NCI-H187 treated with DMSO at 0.1 percent for 48 hours (cell line): ENCODE measurements around the gene BCL2L1.
"Not testable (repeated sequence)": the region's sequence is repeated elsewhere in the genome, so short reads cannot be mapped to it uniquely, and the experiment has no call there.

Source experiments
- DNase-seq: peaks from one replicate; lab custom pipeline; 2025; lab: John Stamatoyannopoulos, UW

The BCL2L1 gene

DNA sequence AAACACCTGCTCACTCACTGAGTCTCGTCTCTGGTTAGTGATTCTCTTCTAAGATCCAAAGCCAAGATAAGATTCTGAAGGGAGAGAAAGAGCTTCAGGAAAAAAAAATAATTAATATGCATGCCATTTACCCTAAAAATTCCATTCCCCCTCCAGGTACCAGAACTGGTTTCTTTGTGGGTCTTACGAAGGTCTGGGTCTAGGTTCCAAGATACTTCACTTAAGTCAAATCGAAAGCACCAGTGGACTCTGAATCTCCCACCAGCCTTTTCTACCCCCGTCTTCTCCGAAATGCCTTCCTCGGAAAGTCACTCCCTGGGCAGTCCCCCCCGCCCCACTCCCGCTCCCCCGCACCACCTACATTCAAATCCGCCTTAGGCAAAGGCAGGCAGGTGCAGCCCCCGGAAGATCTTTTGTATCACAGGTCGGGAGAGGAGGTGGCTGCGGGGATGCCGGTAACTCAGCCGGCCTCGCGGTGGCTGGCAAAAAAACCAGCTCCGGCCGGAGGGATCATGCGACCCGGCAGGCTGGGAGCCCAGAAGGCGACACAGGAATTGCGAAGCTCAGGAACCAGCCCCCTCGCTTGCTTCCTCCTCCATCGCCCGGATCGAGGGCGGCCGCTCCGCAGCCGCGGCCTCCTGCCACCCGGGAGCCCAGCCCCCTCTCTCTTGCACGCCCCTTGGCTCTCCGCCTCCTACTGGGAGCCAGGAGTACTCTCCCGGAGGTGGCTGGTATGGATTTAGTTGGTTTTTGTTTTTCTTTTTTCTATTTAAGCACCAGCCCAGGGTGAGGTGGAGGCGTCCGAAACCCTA, at the start of gene BCL2L1:
Gene BCL2L1, minus strand, starts transcription at position 612 of the 812 bp plus-strand sequence. CDS start 650 bp downstream, outside the sequence.
- DNase-seq: no peak

- DNase-seq: no peak
Observed at GRCh38 chr20:31770243-31770642, 47.6 kb upstream of the BCL2L1 start.

DNA sequence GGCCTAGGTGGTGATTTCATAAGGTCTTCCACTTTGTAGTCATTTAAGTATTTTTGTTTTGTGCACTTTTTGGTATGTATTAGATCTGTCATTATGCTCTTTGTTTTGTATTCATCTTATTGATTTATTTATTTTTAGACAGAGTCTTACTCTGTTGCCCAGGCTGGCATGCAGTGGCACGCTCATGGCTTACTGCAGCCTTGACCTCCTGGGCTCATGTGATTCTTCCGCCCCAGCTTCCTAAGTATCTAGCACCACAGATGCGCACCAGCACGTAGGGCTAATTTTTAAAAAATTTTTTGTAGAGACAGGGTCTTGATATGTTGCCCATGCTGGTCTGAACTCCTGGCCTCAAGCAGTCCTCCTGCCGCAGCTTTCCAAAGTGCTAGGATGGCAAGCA, 47.0 kb upstream of the BCL2L1 start:
- DNase-seq: no peak

DNA sequence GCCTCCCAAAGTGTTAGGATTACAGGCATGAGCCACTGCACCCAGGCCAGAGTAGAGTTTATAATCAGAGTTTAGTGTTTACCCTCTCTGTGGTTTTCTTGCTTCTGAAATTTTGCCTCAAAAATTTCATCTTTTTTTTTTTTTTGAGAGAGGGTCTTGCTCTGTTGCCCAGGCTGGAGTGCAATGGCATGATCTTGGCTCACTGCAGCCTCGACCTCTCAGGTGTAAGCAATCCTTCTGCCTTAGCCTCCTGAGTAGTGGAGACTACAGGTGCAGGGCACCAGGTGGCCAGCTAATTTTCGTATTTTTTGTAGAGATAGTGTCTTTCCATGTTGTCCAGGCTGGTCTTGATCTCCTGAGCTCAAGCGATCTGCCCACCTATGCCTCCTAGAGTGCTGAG, 45.1 kb upstream of the BCL2L1 start:
- DNase-seq: no peak

DNA sequence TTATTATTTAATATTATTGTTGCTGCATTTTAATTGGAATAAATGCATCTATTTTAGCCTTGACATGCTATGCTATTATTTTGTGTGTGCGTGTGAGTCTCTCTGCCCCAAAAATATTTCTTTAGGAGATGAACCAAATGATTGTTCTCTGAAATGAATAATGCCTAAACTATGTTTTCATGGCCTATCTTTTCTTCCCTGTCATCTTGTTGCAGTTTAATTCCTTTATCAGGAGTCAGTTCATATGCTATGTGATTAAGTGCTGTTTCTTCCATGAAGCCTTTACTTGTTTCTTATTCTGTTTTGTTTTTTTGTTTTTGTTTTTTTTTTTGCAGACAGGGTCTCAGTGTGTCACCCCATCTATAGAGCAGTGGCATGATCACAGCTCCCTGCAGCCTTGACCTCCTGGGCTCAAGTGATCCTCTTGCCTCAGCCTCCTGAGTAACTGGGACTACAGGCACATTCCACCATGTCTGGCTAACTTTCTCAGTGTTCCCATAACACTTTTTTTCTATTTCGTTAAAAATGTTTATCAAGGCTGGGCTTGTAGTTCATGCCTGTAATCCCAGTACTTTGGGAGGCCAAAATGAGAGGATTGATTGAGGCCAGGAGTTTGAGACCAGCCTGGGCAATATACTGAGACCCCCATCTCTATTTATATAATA, 42.1 kb upstream of the BCL2L1 start:
- no peak for DNase-seq

DNA sequence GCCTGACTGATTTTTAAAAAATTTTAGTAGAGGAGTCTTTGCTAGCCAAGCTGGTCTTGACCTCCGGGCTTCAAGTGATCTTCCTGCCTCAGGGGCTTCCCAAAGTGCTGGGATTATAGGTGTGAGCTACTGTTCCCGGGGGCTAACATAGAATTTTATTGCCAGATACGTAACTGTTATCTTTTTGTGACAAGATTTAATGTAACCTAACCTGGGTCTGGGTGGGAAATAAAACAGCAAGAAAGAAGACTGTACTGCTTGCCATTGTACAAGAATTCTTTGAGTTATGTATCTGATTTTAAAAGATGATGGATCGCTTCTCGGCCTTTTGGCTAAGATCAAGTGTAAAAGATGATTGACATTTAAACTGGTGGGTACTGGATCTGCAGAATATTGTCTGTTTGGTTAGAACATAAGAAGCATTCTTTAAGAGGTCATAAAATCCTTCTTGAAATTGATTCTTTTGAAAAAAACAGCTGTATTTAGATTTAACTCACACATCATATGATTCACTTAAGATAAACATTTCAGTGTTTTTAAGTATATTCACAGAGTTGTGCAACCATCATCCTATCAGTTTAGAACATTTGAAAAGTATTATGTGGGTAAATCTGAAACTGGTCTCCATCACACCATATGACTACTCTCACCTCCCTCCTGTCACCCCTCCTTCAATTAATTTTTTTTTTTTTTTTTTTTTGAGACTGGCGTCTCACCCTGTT, 38.0 kb upstream of the BCL2L1 start:
- DNase-seq: no peak

GRCh38 chr20:31759836-31760518, 37.3 kb upstream of the BCL2L1 start:
- DNase-seq: no peak

GRCh38 chr20:31758991-31759390, 36.3 kb upstream of the BCL2L1 start:
- no peak for DNase-seq

DNA sequence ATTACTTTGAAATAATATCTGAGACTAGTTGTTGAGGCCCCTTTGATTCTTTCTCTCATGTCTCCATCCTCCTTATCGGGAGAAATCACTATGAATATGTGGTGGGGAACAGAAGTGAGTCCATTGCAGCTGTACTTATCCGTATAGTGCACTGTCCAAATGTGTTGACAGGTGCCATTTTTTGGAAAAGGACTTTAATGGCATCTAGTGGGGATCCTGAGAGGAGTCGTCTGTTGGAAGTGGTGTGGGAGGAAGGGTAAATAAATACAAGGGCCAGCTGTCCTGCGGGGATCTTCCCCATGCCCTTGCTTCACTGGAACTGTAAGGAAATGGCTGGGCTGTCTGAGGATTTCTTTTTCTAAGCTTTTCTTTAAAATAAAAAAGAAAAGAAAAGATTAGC, 35.9 kb upstream of the BCL2L1 start:
- DNase-seq: no peak

DNA sequence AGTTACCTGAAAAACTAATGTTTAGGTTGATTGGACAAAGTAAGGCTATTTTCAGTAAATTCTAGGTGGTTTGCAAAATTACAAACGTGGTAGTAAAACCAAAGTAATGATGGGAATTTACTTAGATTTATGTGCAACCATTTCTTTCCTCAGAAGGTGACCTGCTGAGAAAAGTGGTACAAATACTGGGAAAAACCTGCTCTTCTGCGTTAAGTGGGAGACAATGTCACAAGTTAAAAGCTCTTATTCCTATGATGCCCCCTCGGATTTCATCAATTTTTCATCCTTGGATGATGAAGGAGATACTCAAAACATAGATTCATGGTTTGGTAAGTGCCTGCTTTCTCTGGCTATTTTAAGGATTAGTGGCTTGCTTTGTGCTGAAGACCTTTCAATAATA, 34.6 kb upstream of the BCL2L1 start:
- no peak for DNase-seq

- DNase-seq: no peak
Observed at GRCh38 chr20:31751126-31751525, 28.5 kb upstream of the BCL2L1 start.

- no peak for DNase-seq
Observed at GRCh38 chr20:31749223-31749622, 26.6 kb upstream of the BCL2L1 start.

GRCh38 chr20:31747640-31748039, 25.0 kb upstream of the BCL2L1 start:
- no peak for DNase-seq

DNA sequence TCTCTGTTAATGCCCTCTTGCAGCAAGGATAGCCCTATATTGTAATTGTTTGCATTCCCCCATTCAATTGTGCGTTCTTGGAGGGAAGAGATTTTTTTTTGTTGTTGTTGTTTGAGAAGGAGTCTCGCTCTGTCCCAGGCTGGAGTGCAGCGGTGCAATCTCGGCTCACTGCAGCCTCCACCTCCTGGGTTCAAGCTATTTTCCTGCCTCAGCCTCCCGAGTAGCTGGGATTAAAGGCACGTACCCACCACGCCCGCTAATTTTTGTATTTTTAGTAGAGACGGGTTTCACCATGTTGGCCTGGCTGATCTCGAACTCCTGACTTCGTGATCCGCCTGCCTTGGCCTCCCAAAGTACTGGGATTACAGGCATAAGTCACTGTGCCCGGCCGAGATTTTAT, 24.4 kb upstream of the BCL2L1 start:
- DNase-seq: not testable (repeated sequence)

DNA sequence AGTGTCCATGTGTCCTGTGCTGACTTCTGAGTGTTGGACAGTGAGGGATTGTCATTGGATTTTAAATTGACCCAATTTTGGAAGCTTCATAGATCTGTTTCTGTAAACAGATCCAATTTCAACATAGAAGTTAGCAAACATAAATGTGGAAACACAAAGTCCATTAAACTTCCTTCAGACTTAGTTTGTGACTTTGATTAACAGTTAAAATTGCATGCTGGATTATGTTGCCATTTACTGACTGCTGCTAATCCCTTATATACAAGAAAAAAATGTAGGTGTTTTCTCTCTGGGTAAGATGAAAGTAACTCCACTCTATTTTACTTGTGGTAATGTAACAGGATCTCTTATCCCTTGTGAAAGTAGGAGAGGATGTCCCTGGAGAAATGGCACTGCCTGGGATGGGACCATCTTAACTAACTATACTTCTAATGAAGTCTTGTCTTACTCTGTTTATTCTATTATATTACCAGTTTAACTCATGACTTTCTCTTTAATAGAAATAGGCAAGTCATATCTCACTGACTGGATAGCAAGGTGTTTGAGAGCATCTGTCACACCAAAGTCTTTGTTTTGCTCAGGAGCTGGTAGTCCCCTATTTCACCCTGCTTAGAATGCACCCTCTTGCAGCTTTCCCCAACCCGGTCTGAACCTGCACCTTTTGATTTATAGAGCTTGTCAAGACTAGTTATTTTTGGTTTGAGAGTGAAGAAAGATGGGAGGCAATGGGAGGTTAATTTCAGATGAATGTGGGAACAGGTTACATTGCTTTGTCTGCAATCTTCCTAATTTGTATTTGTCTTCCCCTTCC, 23.6 kb upstream of the BCL2L1 start:
- DNase-seq: no peak

GRCh38 chr20:31740656-31741323, 18.1 kb upstream of the BCL2L1 start:
- no peak for DNase-seq

GRCh38 chr20:31740208-31740607, 17.5 kb upstream of the BCL2L1 start:
- DNase-seq: no peak

- DNase-seq: no peak
Observed at GRCh38 chr20:31739550-31739977, 16.9 kb upstream of the BCL2L1 start.

DNA sequence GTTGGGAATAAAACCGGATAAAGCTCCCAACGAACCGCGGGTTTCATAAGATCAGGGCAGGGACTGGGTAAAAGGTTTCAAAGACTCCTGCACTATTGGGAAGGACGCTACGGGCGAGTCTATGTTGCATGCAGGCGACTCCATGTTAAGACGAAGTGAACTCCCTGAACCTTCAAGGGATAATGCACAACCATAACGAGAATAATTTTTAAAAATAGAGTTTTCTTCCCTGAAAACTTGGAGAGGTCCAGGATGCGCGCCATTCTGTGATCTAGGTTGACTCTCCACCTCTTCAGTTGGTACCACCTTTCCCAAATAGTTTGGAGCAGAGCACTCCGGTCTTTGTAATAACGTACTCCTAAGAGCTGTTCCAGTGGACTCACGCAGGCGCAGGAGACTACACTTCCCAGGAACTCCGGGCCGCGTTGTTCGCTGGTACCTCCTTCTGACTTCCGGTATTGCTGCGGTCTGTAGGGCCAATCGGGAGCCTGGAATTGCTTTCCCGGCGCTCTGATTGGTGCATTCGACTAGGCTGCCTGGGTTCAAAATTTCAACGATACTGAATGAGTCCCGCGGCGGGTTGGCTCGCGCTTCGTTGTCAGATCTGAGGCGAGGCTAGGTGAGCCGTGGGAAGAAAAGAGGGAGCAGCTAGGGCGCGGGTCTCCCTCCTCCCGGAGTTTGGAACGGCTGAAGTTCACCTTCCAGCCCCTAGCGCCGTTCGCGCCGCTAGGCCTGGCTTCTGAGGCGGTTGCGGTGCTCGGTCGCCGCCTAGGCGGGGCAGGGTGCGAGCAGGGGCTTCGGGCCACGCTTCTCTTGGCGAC, 16.3 kb upstream of the BCL2L1 start, which contains the start of gene TPX2:
Gene TPX2, plus strand, starts transcription at position 562 of the 821 bp plus-strand sequence. CDS start 18,187 bp downstream, outside the sequence.
- DNase-seq: peak; percentile 94

DNA sequence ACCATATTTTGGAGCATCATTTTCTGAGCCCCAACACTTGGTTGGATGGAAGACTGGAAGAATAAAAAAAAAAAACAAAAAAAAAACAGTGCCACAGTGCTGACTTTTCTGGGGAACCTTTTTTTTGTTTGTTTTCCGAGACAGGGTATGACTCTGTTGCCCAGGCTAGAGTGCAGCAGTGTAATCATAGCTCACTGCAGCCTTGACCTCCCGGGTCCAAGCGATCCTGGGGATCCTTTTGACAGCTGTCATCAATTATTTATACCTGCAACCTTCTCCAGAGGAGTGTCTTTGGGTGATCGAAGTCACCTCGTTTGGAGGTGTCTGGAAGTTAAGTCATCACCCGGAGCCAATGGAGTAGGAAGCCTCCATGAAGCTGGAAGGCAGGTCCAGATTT, 8.7 kb upstream of the BCL2L1 start:
- DNase-seq: no peak
